H9 (cell line): ENCODE measurements around the gene SRGAP1. TPM values are rescaled to one million over a fixed set of nuclear protein-coding genes. Genes with fewer than 3 reads are reported as not detected.

Experiments used
- DNase-seq: peaks from one replicate; pipeline ENCODE4 v3.0.0-alpha.2; 2017
- H2AFZ ChIP-seq: one replicate; pipeline ENCODE4 v1.6.1; 2013; ENCODE audit warnings: mild to moderate bottlenecking, low read length, control low read depth, moderate library complexity
- H2AK5ac ChIP-seq: 2 replicates; pipeline ENCODE4 v1.6.1; 2013; ENCODE audit warnings: low read length, control low read depth, mixed read lengths; ENCODE audit not compliant: insufficient read length
- H2BK120ac ChIP-seq: one replicate; pipeline ENCODE4 v1.6.1; 2013; ENCODE audit warnings: low read depth, mild to moderate bottlenecking, low read length, control low read depth, inconsistent platforms; ENCODE audit not compliant: poor library complexity, severe bottlenecking
- H2BK12ac ChIP-seq: 2 replicates; pipeline ENCODE4 v1.6.1; 2013; ENCODE audit warnings: low read length, control low read depth, mixed read lengths, low read depth; ENCODE audit not compliant: insufficient read length
- H2BK15ac ChIP-seq: 2 replicates; pipeline ENCODE4 v1.6.1; 2013; ENCODE audit warnings: low read depth, low read length, control low read depth
- H2BK20ac ChIP-seq: one replicate; pipeline ENCODE4 v1.6.1; 2013; ENCODE audit warnings: low read depth, mild to moderate bottlenecking, low read length, control low read depth, inconsistent platforms; ENCODE audit not compliant: poor library complexity, severe bottlenecking
- H2BK5ac ChIP-seq: 2 replicates; pipeline ENCODE4 v1.6.1; 2013; ENCODE audit warnings: low read length, control low read depth, mixed read lengths; ENCODE audit not compliant: insufficient read length
- H3K14ac ChIP-seq: 2 replicates; pipeline ENCODE4 v1.6.1; 2013; ENCODE audit warnings: low read length, control low read depth; ENCODE audit not compliant: insufficient read depth
- H3K18ac ChIP-seq: 2 replicates; pipeline ENCODE4 v1.6.1; 2013; ENCODE audit warnings: low read depth, mild to moderate bottlenecking, mixed read lengths, low read length, control low read depth; ENCODE audit not compliant: insufficient read length
- H3K23ac ChIP-seq: 2 replicates; pipeline ENCODE4 v1.6.1; 2013; ENCODE audit warnings: low read length, control low read depth, mixed read lengths, low read depth; ENCODE audit not compliant: insufficient read length
- H3K23me2 ChIP-seq: 2 replicates; pipeline ENCODE4 v1.6.1; 2013; ENCODE audit warnings: low read depth, mild to moderate bottlenecking, mixed read lengths, low read length, control low read depth; ENCODE audit not compliant: insufficient read length, poor library complexity, severe bottlenecking
- H3K27ac ChIP-seq: 2 replicates; pipeline ENCODE4 v1.5.1; 2013; ENCODE audit warnings: low read length, control low read depth, mixed read lengths, low read depth; ENCODE audit not compliant: insufficient read length
- H3K27me3 ChIP-seq: 2 replicates; pipeline ENCODE4 v1.6.1; 2013; ENCODE audit warnings: low read length, control low read depth, inconsistent platforms; ENCODE audit not compliant: insufficient read depth
- H3K4ac ChIP-seq: 2 replicates; pipeline ENCODE4 v1.6.1; 2013; ENCODE audit warnings: low read depth, mild to moderate bottlenecking, control low read depth, inconsistent platforms, low read length, moderate library complexity
- H3K4me1 ChIP-seq: 2 replicates; pipeline ENCODE4 v1.6.1; 2013; ENCODE audit warnings: low read length, control low read depth, inconsistent platforms; ENCODE audit not compliant: insufficient read depth
- H3K4me2 ChIP-seq: 2 replicates; pipeline ENCODE4 v1.6.1; 2013; ENCODE audit warnings: low read length, control low read depth, mixed read lengths; ENCODE audit not compliant: insufficient read length, insufficient read depth
- H3K56ac ChIP-seq: 2 replicates; pipeline ENCODE4 v1.6.1; 2013; ENCODE audit warnings: low read depth, mild to moderate bottlenecking, mixed read lengths, low read length, control low read depth; ENCODE audit not compliant: insufficient read length
- H3K79me1 ChIP-seq: 2 replicates; pipeline ENCODE4 v1.6.1; 2013; ENCODE audit warnings: low read depth, mild to moderate bottlenecking, moderate library complexity, low read length, control low read depth, inconsistent platforms; ENCODE audit not compliant: insufficient read depth, poor library complexity, severe bottlenecking
- H3K79me2 ChIP-seq: 2 replicates; pipeline ENCODE4 v1.6.1; 2013; ENCODE audit warnings: low read length, control low read depth, inconsistent platforms; ENCODE audit not compliant: insufficient read depth
- H3K9ac ChIP-seq: 2 replicates; pipeline ENCODE4 v1.6.1; 2013; ENCODE audit warnings: low read length, control low read depth, mixed read lengths; ENCODE audit not compliant: insufficient read length; ENCODE audit errors: extremely low read depth
- H3K9me3 ChIP-seq: one replicate; pipeline ENCODE4 v1.6.1; 2013; ENCODE audit warnings: low read depth, low read length, inconsistent platforms; ENCODE audit not compliant: control insufficient read depth
- H3T11ph ChIP-seq: one replicate; pipeline ENCODE4 v1.6.1; 2013; ENCODE audit warnings: mild to moderate bottlenecking, low read length, control low read depth, inconsistent platforms
- H4K20me1 ChIP-seq: one replicate; pipeline ENCODE4 v1.6.1; 2013; ENCODE audit not compliant: control insufficient read depth, insufficient read length, insufficient read depth
- H4K5ac ChIP-seq: 2 replicates; pipeline ENCODE4 v1.6.1; 2013; ENCODE audit warnings: low read depth, mild to moderate bottlenecking, mixed read lengths, low read length, control low read depth; ENCODE audit not compliant: insufficient read length
- H4K8ac ChIP-seq: replicated peaks from 2 replicates; pipeline ENCODE4 v1.6.1; 2013; ENCODE audit warnings: low read length, control low read depth, mixed read lengths, low read depth; ENCODE audit not compliant: insufficient read length
- H4K91ac ChIP-seq: 2 replicates; pipeline ENCODE4 v1.6.1; 2013; ENCODE audit warnings: low read depth, mild to moderate bottlenecking, moderate library complexity, mixed read lengths, low read length, control low read depth; ENCODE audit not compliant: insufficient read length
- H3K27ac Mint-ChIP-seq, 3 experiments: 2 replicates in 2 of 3; 3 replicates in 1 of 3; pipeline ENCODE4 v1.8.0; 2020 to 2021; ENCODE audit warnings: mixed read lengths in 3 of 3, mild to moderate bottlenecking in 1 of 3, moderate library complexity in 1 of 3
- H3K27me3 Mint-ChIP-seq: 2 replicates; pipeline ENCODE4 v1.8.0; 2021; ENCODE audit warnings: low read depth, mild to moderate bottlenecking, moderate library complexity, mixed read lengths
- H3K36me3 Mint-ChIP-seq, 3 experiments: 2 replicates in 2 of 3; 3 replicates in 1 of 3; pipeline ENCODE4 v1.8.0; 2020 to 2021; ENCODE audit warnings: low read depth in 3 of 3, mixed read lengths in 3 of 3; ENCODE audit not compliant: insufficient read depth in 1 of 3
- H3K4me1 Mint-ChIP-seq, 2 experiments: 2 replicates each; pipeline ENCODE4 v1.8.0; 2020; ENCODE audit warnings: mixed read lengths in 2 of 2
- H3K4me3 Mint-ChIP-seq, 2 experiments: 2 replicates in 1 of 2; 3 replicates in 1 of 2; pipeline ENCODE4 v1.8.0; 2020 to 2021; ENCODE audit warnings: mild to moderate bottlenecking in 2 of 2, mixed read lengths in 2 of 2, moderate library complexity in 1 of 2
- H3K9me3 Mint-ChIP-seq, 2 experiments: 2 replicates in 1 of 2; 3 replicates in 1 of 2; pipeline ENCODE4 v1.8.0; 2020; ENCODE audit warnings: mild to moderate bottlenecking in 2 of 2, mixed read lengths in 2 of 2, moderate library complexity in 1 of 2
- total RNA-seq: library from RNA; stranded (reverse); gene quantifications from 2 replicates; pipeline ENCODE4 v1.2.1, GENCODE V29; 2021
- TF ChIP-seq, protein P1 (sequence below): fragments of 200-600 bp; sonication (generic); conservative IDR thresholded peaks from 3 replicates; pipeline ENCODE4 v1.8.0; 2021; ENCODE audit warnings: antibody characterized with exemption, mild to moderate bottlenecking

SRGAP1 gene
- total RNA-seq, 1 experiment from 2014 or later: 4.8 TPM

DNA sequence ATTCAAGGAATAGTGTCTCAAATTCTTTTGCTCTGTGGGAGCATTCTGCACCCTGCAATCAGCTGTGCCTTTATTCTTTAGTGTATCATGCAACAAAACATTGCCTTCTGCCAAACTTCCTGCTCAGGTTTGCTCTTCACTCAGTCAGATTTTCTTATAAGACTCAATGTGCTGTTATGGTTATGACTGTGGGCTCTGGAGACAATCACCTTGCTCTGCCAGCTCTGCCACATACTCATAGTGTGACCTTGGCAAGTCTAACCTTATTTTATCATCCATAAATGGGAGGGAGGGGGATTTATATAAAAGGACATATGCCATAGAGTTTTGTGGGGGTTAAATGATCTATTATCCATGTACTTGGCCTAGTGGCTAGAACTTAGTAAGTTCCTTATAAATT is 51.3 kb downstream of the SRGAP1 start:
- no peak overlapping the region for H3K27ac Mint-ChIP-seq
- Histone ChIP-seq H2AK5ac (no peak overlapping the region), H3K79me1 (no peaks in the 10 kb centered on the region), H4K91ac (no peak overlapping the region), H2BK5ac (no peak overlapping the region), H3K23me2 (no peaks in the 10 kb centered on the region), H3K23ac (no peak overlapping the region), H3K18ac (no peak overlapping the region), H3K56ac (no peak overlapping the region), H3K79me2 (no peaks in the 10 kb centered on the region), H4K20me1 (no peaks in the 10 kb centered on the region), H3K9ac (no peak overlapping the region), H3K4ac (no peak overlapping the region), H4K5ac (no peak overlapping the region), H4K8ac (no peak overlapping the region), H2AFZ (no peak overlapping the region), H3K27me3 (no peaks in the 10 kb centered on the region), H3K9me3 (no peaks in the 10 kb centered on the region), H3K27ac (no peak overlapping the region), H2BK15ac (no peak overlapping the region), H3K14ac (no peak overlapping the region), H2BK120ac (no peak overlapping the region), H2BK12ac (no peak overlapping the region), H3K4me1 (peaks cover 12% of the 10 kb centered on the region), H2BK20ac (no peak overlapping the region), H3K4me2 (no peak overlapping the region), H3T11ph (no peak overlapping the region)
- TF ChIP-seq, protein P1, sequence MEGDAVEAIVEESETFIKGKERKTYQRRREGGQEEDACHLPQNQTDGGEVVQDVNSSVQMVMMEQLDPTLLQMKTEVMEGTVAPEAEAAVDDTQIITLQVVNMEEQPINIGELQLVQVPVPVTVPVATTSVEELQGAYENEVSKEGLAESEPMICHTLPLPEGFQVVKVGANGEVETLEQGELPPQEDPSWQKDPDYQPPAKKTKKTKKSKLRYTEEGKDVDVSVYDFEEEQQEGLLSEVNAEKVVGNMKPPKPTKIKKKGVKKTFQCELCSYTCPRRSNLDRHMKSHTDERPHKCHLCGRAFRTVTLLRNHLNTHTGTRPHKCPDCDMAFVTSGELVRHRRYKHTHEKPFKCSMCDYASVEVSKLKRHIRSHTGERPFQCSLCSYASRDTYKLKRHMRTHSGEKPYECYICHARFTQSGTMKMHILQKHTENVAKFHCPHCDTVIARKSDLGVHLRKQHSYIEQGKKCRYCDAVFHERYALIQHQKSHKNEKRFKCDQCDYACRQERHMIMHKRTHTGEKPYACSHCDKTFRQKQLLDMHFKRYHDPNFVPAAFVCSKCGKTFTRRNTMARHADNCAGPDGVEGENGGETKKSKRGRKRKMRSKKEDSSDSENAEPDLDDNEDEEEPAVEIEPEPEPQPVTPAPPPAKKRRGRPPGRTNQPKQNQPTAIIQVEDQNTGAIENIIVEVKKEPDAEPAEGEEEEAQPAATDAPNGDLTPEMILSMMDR: no peak
- H3K4me1 Mint-ChIP-seq: peaks cover 31 to 39% of the 10 kb centered on the region in 2 experiments
- no peaks in the 10 kb centered on the region for H3K27me3 Mint-ChIP-seq
- 0 out of 7 replicates have a peak, but pooled peaks cover 0 to 4% (median 0%) of the 10 kb centered on the region in 3 experiments for H3K36me3 Mint-ChIP-seq
- no peak overlapping the region for H3K4me3 Mint-ChIP-seq
- no peak for DNase-seq
- peaks cover 0 to 3% of the 10 kb centered on the region in 2 experiments; a peak in 1 of 5 replicates for H3K9me3 Mint-ChIP-seq
